ENCODE results near the gene FAM234A.

DNA sequence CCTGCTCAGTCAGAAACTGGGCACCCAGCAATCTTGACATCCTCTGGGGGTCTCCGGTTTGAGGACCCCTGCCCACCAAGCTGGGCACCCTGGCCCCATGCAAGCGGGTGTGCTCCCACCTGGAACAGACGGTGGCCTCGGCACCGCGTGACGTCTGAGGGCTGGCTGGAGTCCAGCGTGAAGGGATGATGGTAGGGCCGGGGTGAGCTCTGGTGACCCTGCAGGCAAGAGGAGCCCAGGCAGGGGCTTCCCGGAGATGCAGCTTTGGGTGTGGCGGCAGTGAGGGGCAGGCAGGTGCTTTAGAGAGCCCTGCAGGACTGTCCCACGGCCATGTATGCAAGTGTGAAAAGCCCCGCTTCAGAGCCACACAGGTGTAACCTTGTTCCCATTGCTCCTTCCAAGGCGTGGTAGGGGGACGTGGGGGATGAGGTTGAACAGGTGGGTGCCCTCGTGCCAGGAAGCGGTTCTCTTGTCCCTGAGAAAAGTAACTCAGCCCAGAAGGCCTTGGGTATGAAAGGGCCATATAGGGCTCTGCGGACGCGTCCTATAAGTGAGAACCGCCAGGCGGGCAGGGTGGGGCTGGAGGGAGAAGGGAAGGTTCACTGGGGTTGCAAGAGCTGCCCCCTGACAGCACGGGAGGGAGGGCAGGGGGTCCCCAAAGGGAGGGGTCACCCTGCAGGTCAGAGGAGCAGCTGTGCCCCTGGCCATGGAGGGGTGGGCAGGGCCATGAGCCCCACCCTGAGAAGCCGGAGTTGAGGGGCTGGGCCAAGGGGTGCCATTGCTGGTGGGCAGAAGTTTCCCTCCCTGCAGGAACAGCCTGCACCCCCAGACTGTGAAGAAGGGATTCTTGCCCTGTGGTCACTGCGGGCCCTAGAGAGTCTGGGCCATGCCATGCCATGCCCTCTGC, 31.9 kb downstream of the FAM234A start:
- TF ChIP-seq POLR2A (IDR thresholded peaks at IDR 0.05; ENCODE audit: low read depth, low read length) (no peak), TAF1 (IDR thresholded peaks at IDR 0.05; ENCODE audit: low read depth, low read length) (no peak), POLR2AphosphoS5 (IDR thresholded peaks at IDR 0.05; ENCODE audit: low read depth, low read length) (no peak), SPI1 (IDR thresholded peaks at IDR 0.05; ENCODE audit: low read depth, low read length) (no peak), PAX5 (IDR thresholded peaks at IDR 0.05; ENCODE audit: insufficient read depth, low read length, severe bottlenecking) (no peak), POU2F2 (IDR thresholded peaks at IDR 0.05; ENCODE audit: low read depth, low read length) (no peak)

Data from GM12891 (cell line).